Kidney epithelial cell (primary cell): ENCODE data around the gene RNF213. TPM values are rescaled to one million over a fixed set of nuclear protein-coding genes. Genes with fewer than 3 reads are reported as not detected.

Experiments
- DNase-seq: peaks from one replicate; pipeline ENCODE4 v3.0.0-alpha.2; 2010; ENCODE audit warnings: low read depth
- H3K27me3 ChIP-seq: 2 replicates; pipeline ENCODE4 v1.6.0; 2011; ENCODE audit warnings: low read length; ENCODE audit not compliant: control insufficient read depth, insufficient read depth
- H3K36me3 ChIP-seq: 2 replicates; pipeline ENCODE4 v1.5.1; 2011; ENCODE audit warnings: low read length; ENCODE audit not compliant: control insufficient read depth, insufficient read depth
- H3K4me3 ChIP-seq: 2 replicates; pipeline ENCODE4 v1.5.1; 2011; ENCODE audit warnings: low read depth, mild to moderate bottlenecking, control low read depth, low read length
- CTCF ChIP-seq: IDR thresholded peaks from 2 replicates; pipeline ENCODE4 v1.5.1; 2011; ENCODE audit warnings: mild to moderate bottlenecking, moderate library complexity, low read length, control low read depth, inconsistent platforms; ENCODE audit not compliant: insufficient read depth, poor library complexity, severe bottlenecking
- total RNA-seq: library from RNA; depleted of rRNA; stranded (reverse); fragments of >200 nt; gene quantifications from 2 replicates; pipeline ENCODE4 v1.2.3, GENCODE V29; 2015

Gene RNF213
- total RNA-seq, 1 donor from 2014 or later = 111 TPM

- no peak overlapping the region for H3K4me3 ChIP-seq
- TF ChIP-seq CTCF = no peak
- DNase-seq = no peak
- H3K27me3 ChIP-seq = peaks cover 14% of the 10 kb centered on the region
- H3K36me3 ChIP-seq = no peaks in the 10 kb centered on the region
These were observed 178.2 kb downstream of the RNF213 start for GRCh38 chr17:80438806-80439205.

GRCh38 chr17:80439499-80439898 is 178.8 kb downstream of the RNF213 start:
- peaks cover 19% of the 10 kb centered on the region for H3K27me3 ChIP-seq
- DNase-seq = no peak
- no peak overlapping the region for H3K4me3 ChIP-seq
- TF ChIP-seq CTCF = no peak
- no peaks in the 10 kb centered on the region for H3K36me3 ChIP-seq

- no peaks in the 10 kb centered on the region for H3K36me3 ChIP-seq
- H3K27me3 ChIP-seq = peaks cover 36% of the 10 kb centered on the region
- H3K4me3 ChIP-seq = no peak overlapping the region
- no peak for TF ChIP-seq CTCF
- DNase-seq = no peak
These were observed 180.5 kb downstream of the RNF213 start for GRCh38 chr17:80441133-80441578.

- no peak overlapping the region for H3K4me3 ChIP-seq
- no peaks in the 10 kb centered on the region for H3K36me3 ChIP-seq
- DNase-seq = no peak
- H3K27me3 ChIP-seq = peaks cover 38% of the 10 kb centered on the region
- no peak for TF ChIP-seq CTCF
These were observed 181.1 kb downstream of the RNF213 start for GRCh38 chr17:80441598-80442322.

- DNase-seq = no peak
- no peak for TF ChIP-seq CTCF
- no peaks in the 10 kb centered on the region for H3K36me3 ChIP-seq
- no peak overlapping the region for H3K4me3 ChIP-seq
- H3K27me3 ChIP-seq = peaks cover 38% of the 10 kb centered on the region
These were observed 181.6 kb downstream of the RNF213 start for GRCh38 chr17:80442323-80442659.

GRCh38 chr17:80442764-80443163 is 182.1 kb downstream of the RNF213 start:
- no peak for TF ChIP-seq CTCF

More at GRCh38 chr17:80442764-80443163, 182.1 kb downstream of the RNF213 start:
- H3K4me3 ChIP-seq = no peak overlapping the region
- no peak for DNase-seq
- H3K36me3 ChIP-seq = no peaks in the 10 kb centered on the region
- H3K27me3 ChIP-seq = peaks cover 38% of the 10 kb centered on the region
